DND-41 (cell line): Measurements from ENCODE around the gene POLL.

Source experiments
- ATAC-seq: fragments of 200-7000 bp; cut with Tn5 transposase; 3 replicates; pipeline ENCODE4 v1.9.1; 2021; ENCODE audit warnings: low read depth; ENCODE audit not compliant: insufficient read depth
- DNase-seq: peaks from one replicate; pipeline ENCODE4 v3.0.0-alpha.2; 2020
- H2AFZ ChIP-seq: 2 replicates; pipeline ENCODE4 v1.6.0; 2012; ENCODE audit warnings: low read depth, low read length
- H3K27ac ChIP-seq: 2 replicates; pipeline ENCODE4 v1.5.1; 2012; ENCODE audit warnings: low read length, inconsistent platforms
- H3K27me3 ChIP-seq: fragments of 200-600 bp; sonication (generic); 2 replicates; pipeline ENCODE4 v1.6.0; 2012; ENCODE audit warnings: low read length, mild to moderate bottlenecking, inconsistent platforms; ENCODE audit not compliant: insufficient read depth, poor library complexity
- H3K36me3 ChIP-seq: 2 replicates; pipeline ENCODE4 v1.5.1; 2012; ENCODE audit warnings: low read length, inconsistent platforms; ENCODE audit not compliant: insufficient read depth
- H3K4me1 ChIP-seq: 2 replicates; pipeline ENCODE4 v1.5.1; 2012; ENCODE audit warnings: mild to moderate bottlenecking, low read length; ENCODE audit not compliant: insufficient read depth
- H3K4me2 ChIP-seq: 2 replicates; pipeline ENCODE4 v1.6.0; 2012; ENCODE audit warnings: mild to moderate bottlenecking, moderate library complexity, low read length, inconsistent platforms; ENCODE audit not compliant: insufficient read depth
- H3K4me3 ChIP-seq, 2 experiments: fragments of 200-600 bp in 1 of 2; shearing (Covaris generic) in 1 of 2; 2 replicates each; pipeline ENCODE4 v1.5.1; 2012 to 2016; ENCODE audit warnings: inconsistent platforms in 2 of 2, low read length in 2 of 2, mild to moderate bottlenecking in 2 of 2, low read depth in 1 of 2, moderate library complexity in 1 of 2
- H3K79me2 ChIP-seq: 2 replicates; pipeline ENCODE4 v1.6.0; 2012; ENCODE audit warnings: low read length, inconsistent platforms; ENCODE audit not compliant: insufficient read depth
- H3K9ac ChIP-seq: 2 replicates; pipeline ENCODE4 v1.6.0; 2012; ENCODE audit warnings: low read depth, mild to moderate bottlenecking, inconsistent platforms, low read length, moderate library complexity
- H3K9me3 ChIP-seq: 2 replicates; pipeline ENCODE4 v1.5.1; 2012; ENCODE audit warnings: low read length, moderate library complexity, mild to moderate bottlenecking, inconsistent platforms; ENCODE audit not compliant: insufficient read depth, severe bottlenecking
- H4K20me1 ChIP-seq: 2 replicates; pipeline ENCODE4 v1.6.0; 2012; ENCODE audit warnings: low read length; ENCODE audit not compliant: insufficient read depth
- EZH2 ChIP-seq: IDR thresholded peaks from 3 replicates; pipeline ENCODE4 v1.6.1; 2012; ENCODE audit warnings: borderline replicate concordance, low read depth, mild to moderate bottlenecking, moderate library complexity, low read length, inconsistent platforms; ENCODE audit not compliant: severe bottlenecking
- TF ChIP-seq, protein P1 (sequence below): IDR thresholded peaks from 2 replicates; pipeline ENCODE4 v1.5.1; 2012; ENCODE audit warnings: borderline replicate concordance, low read length, moderate library complexity, mild to moderate bottlenecking; ENCODE audit not compliant: poor library complexity, severe bottlenecking; ENCODE audit errors: extremely low read depth

POLL gene

DNA sequence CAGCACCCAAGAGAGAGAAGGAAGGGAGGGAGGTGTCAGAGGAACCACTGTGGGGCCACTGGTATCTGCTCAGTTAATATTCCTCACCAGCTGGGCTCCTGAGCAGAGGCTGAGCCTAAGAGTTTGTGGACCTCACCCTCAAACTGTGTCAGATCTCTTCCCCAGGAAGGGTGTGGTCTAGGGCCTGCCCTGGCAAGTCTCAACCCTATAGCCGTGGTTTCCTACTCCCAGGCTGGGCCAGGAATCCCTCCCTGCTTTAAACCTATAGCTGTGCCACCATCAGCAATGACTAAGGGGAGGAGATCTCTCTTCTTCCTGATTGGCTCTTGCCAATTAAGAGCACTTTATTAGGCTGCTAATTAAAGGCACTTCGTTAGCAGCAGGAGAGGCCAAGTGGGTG is 29.9 kb downstream of the POLL start:
- H2AFZ ChIP-seq: no peak overlapping the region
- H3K4me3 ChIP-seq: no peak overlapping the region
- no peaks in the 10 kb centered on the region for H3K9me3 ChIP-seq
- no peaks in the 10 kb centered on the region for H3K27me3 ChIP-seq
- ATAC-seq (peak; percentile 98), DNase-seq (peak; percentile 85)
- H3K27ac ChIP-seq: peak overlapping the region; percentile 15; the same call in 1 of the 2 replicates
- H3K9ac ChIP-seq: no peak overlapping the region
- H4K20me1 ChIP-seq: no peaks in the 10 kb centered on the region
- no peak for TF ChIP-seq EZH2
- TF ChIP-seq, protein P1, sequence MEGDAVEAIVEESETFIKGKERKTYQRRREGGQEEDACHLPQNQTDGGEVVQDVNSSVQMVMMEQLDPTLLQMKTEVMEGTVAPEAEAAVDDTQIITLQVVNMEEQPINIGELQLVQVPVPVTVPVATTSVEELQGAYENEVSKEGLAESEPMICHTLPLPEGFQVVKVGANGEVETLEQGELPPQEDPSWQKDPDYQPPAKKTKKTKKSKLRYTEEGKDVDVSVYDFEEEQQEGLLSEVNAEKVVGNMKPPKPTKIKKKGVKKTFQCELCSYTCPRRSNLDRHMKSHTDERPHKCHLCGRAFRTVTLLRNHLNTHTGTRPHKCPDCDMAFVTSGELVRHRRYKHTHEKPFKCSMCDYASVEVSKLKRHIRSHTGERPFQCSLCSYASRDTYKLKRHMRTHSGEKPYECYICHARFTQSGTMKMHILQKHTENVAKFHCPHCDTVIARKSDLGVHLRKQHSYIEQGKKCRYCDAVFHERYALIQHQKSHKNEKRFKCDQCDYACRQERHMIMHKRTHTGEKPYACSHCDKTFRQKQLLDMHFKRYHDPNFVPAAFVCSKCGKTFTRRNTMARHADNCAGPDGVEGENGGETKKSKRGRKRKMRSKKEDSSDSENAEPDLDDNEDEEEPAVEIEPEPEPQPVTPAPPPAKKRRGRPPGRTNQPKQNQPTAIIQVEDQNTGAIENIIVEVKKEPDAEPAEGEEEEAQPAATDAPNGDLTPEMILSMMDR: no peak
- peaks cover 17% of the 10 kb centered on the region; the same call in 1 of the 2 replicates for H3K36me3 ChIP-seq
- no peaks in the 10 kb centered on the region for H3K79me2 ChIP-seq
- H3K4me1 ChIP-seq: peaks cover 25% of the 10 kb centered on the region
- H3K4me2 ChIP-seq: no peak overlapping the region

DNA sequence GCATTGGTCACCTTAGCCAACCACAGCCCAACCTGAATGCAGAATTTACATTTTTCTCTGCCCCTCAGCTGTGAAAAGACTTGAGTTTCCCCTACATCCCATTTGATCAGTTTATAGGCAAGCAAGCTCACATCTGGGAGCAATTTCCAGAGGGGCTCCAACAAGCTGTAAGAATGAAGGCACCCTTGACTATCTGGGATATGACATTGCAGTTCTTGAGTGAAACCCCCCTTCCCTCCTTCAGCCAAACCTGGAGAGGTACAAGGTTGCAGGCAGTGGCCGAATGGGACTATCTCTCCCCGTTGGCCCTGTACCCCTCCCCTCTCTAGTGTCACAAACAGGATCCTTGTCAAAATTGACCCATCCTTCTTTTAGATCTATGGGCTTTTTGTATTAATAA is 30.5 kb downstream of the POLL start:
- Histone ChIP-seq H4K20me1 (no peaks in the 10 kb centered on the region), H3K4me3 (no peak overlapping the region), H3K27ac (peak overlapping the region; percentile 15; the same call in 1 of the 2 replicates), H3K9ac (no peak overlapping the region; the same call in 1 of the 2 replicates), H2AFZ (no peak overlapping the region), H3K9me3 (no peaks in the 10 kb centered on the region), H3K36me3 (peaks cover 23% of the 10 kb centered on the region), H3K4me1 (peaks cover 25% of the 10 kb centered on the region), H3K79me2 (no peaks in the 10 kb centered on the region), H3K4me2 (no peak overlapping the region), H3K27me3 (no peaks in the 10 kb centered on the region)
- no peak for DNase-seq
- TF ChIP-seq, protein P1: no peak
- TF ChIP-seq EZH2: no peak
- ATAC-seq: no peak

DNA sequence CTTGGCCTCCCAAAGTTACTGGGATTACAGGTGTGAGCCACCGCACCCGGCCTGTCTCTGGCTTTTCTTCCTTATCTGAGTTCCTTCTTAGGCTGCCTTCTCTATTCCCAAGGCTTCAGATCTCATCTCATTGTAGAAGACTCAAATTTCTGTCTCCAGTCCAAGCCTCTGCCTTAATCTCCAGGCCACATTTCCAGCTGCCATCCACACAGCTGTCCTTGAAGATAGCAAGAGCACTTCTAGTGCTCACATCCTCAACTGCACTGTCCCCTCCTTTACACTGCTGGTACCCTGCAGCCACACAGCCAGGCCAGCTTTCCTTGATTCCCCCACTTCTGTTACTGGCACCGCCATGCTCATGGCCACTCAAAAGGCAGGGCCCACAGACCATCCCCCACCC is 35.6 kb downstream of the POLL start:
- H3K4me2 ChIP-seq: no peak overlapping the region
- TF ChIP-seq, protein P1: no peak
- TF ChIP-seq EZH2: no peak
- no peak overlapping the region for H3K9ac ChIP-seq
- H4K20me1 ChIP-seq: no peaks in the 10 kb centered on the region
- H3K27ac ChIP-seq: no peak overlapping the region
- no peaks in the 10 kb centered on the region for H3K9me3 ChIP-seq
- no peaks in the 10 kb centered on the region for H3K79me2 ChIP-seq
- H2AFZ ChIP-seq: no peak overlapping the region
- no peaks in the 10 kb centered on the region for H3K27me3 ChIP-seq
- no peak overlapping the region for H3K4me3 ChIP-seq
- H3K4me1 ChIP-seq: peaks cover 8% of the 10 kb centered on the region
- DNase-seq: no peak
- peaks cover 38% of the 10 kb centered on the region for H3K36me3 ChIP-seq
- ATAC-seq: no peak

DNA sequence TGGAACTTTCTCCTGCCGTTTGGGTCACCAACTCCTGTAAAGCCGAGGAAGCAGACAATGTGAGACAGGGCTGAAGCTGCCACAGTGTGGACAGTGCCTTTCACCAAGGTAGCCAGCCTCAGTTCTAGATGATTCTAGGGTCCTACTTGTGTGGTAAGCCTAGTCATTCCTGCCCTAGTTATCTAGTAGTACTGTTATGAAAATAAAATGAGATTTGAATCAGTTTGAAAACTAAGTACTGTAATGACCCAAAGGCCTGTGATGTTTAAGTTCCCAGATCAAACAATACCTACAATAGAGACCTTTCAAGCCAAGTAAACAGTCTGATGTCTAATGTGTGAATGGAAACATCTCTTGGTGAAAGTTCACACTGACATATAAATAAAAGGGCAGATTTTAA is 37.1 kb downstream of the POLL start:
- no peak overlapping the region for H2AFZ ChIP-seq
- H3K4me2 ChIP-seq: no peak overlapping the region
- no peaks in the 10 kb centered on the region for H3K79me2 ChIP-seq
- no peaks in the 10 kb centered on the region for H3K27me3 ChIP-seq
- no peak overlapping the region for H3K4me3 ChIP-seq
- H3K27ac ChIP-seq: no peak overlapping the region
- TF ChIP-seq, protein P1: no peak
- no peak for TF ChIP-seq EZH2
- no peak overlapping the region for H3K9ac ChIP-seq
- ATAC-seq (no peak), DNase-seq (no peak)
- H4K20me1 ChIP-seq: no peaks in the 10 kb centered on the region
- peaks cover 38% of the 10 kb centered on the region for H3K36me3 ChIP-seq
- H3K4me1 ChIP-seq: no peaks in the 10 kb centered on the region
- no peaks in the 10 kb centered on the region for H3K9me3 ChIP-seq
